ENCODE measurements around the gene ACSS2. TPM values are rescaled to one million over a fixed set of nuclear protein-coding genes. Genes with fewer than 3 reads are reported as not detected.

ACSS2 gene
- total RNA-seq, 1 donor from 2014 or later: 25.0 TPM

- Mint-ChIP-seq H3K27ac (no peak overlapping the region), H3K4me3 (no peak overlapping the region), H3K9me3 (no peaks in the 10 kb centered on the region), H3K36me3 (peaks cover 11% of the 10 kb centered on the region), H3K27me3 (ENCODE audit: insufficient read depth, low read depth) (peaks cover 7% of the 10 kb centered on the region), H3K4me1 (no peaks in the 10 kb centered on the region)
- no peak for DNase-seq (ENCODE audit: low spot score)
- Histone ChIP-seq H2AFZ (replicated peaks) (no peak overlapping the region), H3F3A (ENCODE audit: low read depth) (no peaks in the 10 kb centered on the region), H3K4me3 (no peak overlapping the region), H3K4me1 (no peaks in the 10 kb centered on the region), H3K27ac (no peak overlapping the region), H3K27me3 (no peaks in the 10 kb centered on the region), H3K9ac (no peak overlapping the region), H3K79me2 (ENCODE audit: low read depth) (no peaks in the 10 kb centered on the region), H4K20me1 (ENCODE audit: low read depth) (no peaks in the 10 kb centered on the region), H3K4me2 (no peak overlapping the region), H3K9me3 (ENCODE audit: low read depth) (no peaks in the 10 kb centered on the region), H3K36me3 (no peaks in the 10 kb centered on the region)
- TF ChIP-seq EZH2 (IDR thresholded peaks at IDR 0.05) (no peak), EZH2phosphoT487 (IDR thresholded peaks at IDR 0.05) (no peak), CTCF (IDR thresholded peaks at IDR 0.05) (no peak)
Observed at GRCh38 chr20:34887023-34887422, 10.6 kb downstream of the ACSS2 start.

- Mint-ChIP-seq H3K4me1 (no peaks in the 10 kb centered on the region), H3K4me3 (no peak overlapping the region), H3K27ac (no peak overlapping the region), H3K36me3 (peaks cover 11% of the 10 kb centered on the region), H3K27me3 (ENCODE audit: insufficient read depth, low read depth) (peaks cover 2% of the 10 kb centered on the region), H3K9me3 (no peaks in the 10 kb centered on the region)
- Histone ChIP-seq H3K9ac (no peak overlapping the region), H3K4me3 (no peak overlapping the region), H3K27me3 (no peaks in the 10 kb centered on the region), H3K9me3 (ENCODE audit: low read depth) (no peaks in the 10 kb centered on the region), H3F3A (ENCODE audit: low read depth) (no peaks in the 10 kb centered on the region), H2AFZ (replicated peaks) (no peak overlapping the region), H3K36me3 (no peaks in the 10 kb centered on the region), H3K27ac (no peak overlapping the region), H3K79me2 (ENCODE audit: low read depth) (no peaks in the 10 kb centered on the region), H4K20me1 (ENCODE audit: low read depth) (no peaks in the 10 kb centered on the region), H3K4me2 (no peak overlapping the region), H3K4me1 (no peaks in the 10 kb centered on the region)
- TF ChIP-seq CTCF (IDR thresholded peaks at IDR 0.05) (no peak), EZH2 (IDR thresholded peaks at IDR 0.05) (no peak), EZH2phosphoT487 (IDR thresholded peaks at IDR 0.05) (no peak)
- DNase-seq (ENCODE audit: low spot score): no peak
Observed at GRCh38 chr20:34888468-34888867, 12.1 kb downstream of the ACSS2 start.

- H3K27ac Mint-ChIP-seq: no peak overlapping the region
- H2AFZ ChIP-seq (replicated peaks): no peak overlapping the region
- no peak overlapping the region for H3K4me3 ChIP-seq
- H3K27me3 Mint-ChIP-seq (ENCODE audit: insufficient read depth, low read depth): peaks cover 2% of the 10 kb centered on the region
- no peak overlapping the region for H3K4me2 ChIP-seq
- H3K9me3 ChIP-seq (ENCODE audit: low read depth): no peaks in the 10 kb centered on the region
- no peaks in the 10 kb centered on the region for H3K4me1 ChIP-seq
- peaks cover 8% of the 10 kb centered on the region for H3K36me3 Mint-ChIP-seq
- H3K27me3 ChIP-seq: no peaks in the 10 kb centered on the region
- no peaks in the 10 kb centered on the region for H3K9me3 Mint-ChIP-seq
- H3K79me2 ChIP-seq (ENCODE audit: low read depth): no peaks in the 10 kb centered on the region
- H3K9ac ChIP-seq: no peak overlapping the region
- no peaks in the 10 kb centered on the region for H4K20me1 ChIP-seq (ENCODE audit: low read depth)
- no peak overlapping the region for H3K4me3 Mint-ChIP-seq
- DNase-seq (ENCODE audit: low spot score): no peak
- no peaks in the 10 kb centered on the region for H3K36me3 ChIP-seq
- no peak overlapping the region for H3K27ac ChIP-seq
- no peaks in the 10 kb centered on the region for H3K4me1 Mint-ChIP-seq
- no peak for TF ChIP-seq EZH2 (IDR thresholded peaks at IDR 0.05)
- no peak for TF ChIP-seq CTCF (IDR thresholded peaks at IDR 0.05)
- no peaks in the 10 kb centered on the region for H3F3A ChIP-seq (ENCODE audit: low read depth)
Observed at GRCh38 chr20:34891166-34892062, 15.0 kb downstream of the ACSS2 start.
